Left ventricle myocardium superior (tissue), 1 donor: ENCODE data around the gene VAC14. TPM values are rescaled to one million over a fixed set of nuclear protein-coding genes. Genes with fewer than 3 reads are reported as not detected.

Experiments
- ATAC-seq: fragments of 200-7000 bp; cut with Tn5 transposase; one replicate; pipeline ENCODE4 v1.9.1; 2020; ENCODE audit warnings: mild to moderate bottlenecking, moderate library complexity
- DNase-seq: peaks from one replicate; pipeline ENCODE4 v3.0.0-alpha.2; 2020
- intact Hi-C: fragments of 100-400 bp; cut with micrococcal nuclease; formaldehyde crosslinking; loops from one replicate; pipeline ENCODE4 v1.11.0; 2022
- total RNA-seq: library from RNA; stranded (reverse); fragmentation: NEBNext Ultra II Directional; extraction: Animal tissue kit (Norgen Biotek cat#: 25700); gene quantifications from one replicate; pipeline ENCODE4 v1.2.1, GENCODE V29; 2021
- donor health status: DM: no; HTN: yes; CAD: no; lungs with severe emphysema.

Gene VAC14
- total RNA-seq, 1 donor from 2014 or later: 20.4 TPM

GRCh38 chr16:70715055-70715858 lies 85.7 kb downstream of the VAC14 start:
- intact Hi-C loops: no loop called here
- ATAC-seq: peak; percentile 87
- peak; percentile 87 for DNase-seq

- DNase-seq: no peak
- intact Hi-C loops: no loop called here
- ATAC-seq: peak; percentile 59
These were observed 86.3 kb downstream of the VAC14 start for GRCh38 chr16:70714581-70715054.

- DNase-seq: no peak
- intact Hi-C loops: no loop called here
- ATAC-seq: no peak
These were observed 87.1 kb downstream of the VAC14 start for GRCh38 chr16:70713824-70714223.

- DNase-seq: no peak
- no peak for ATAC-seq
- intact Hi-C loops: no loop called here
These were observed 87.6 kb downstream of the VAC14 start for GRCh38 chr16:70713342-70713741.

GRCh38 chr16:70712942-70713341 lies 88.0 kb downstream of the VAC14 start:
- DNase-seq: no peak
- intact Hi-C loops: no loop called here
- ATAC-seq: no peak

- intact Hi-C loops: no loop called here
- ATAC-seq (no peak), DNase-seq (no peak)
These were observed 88.6 kb downstream of the VAC14 start for GRCh38 chr16:70712359-70712758.

- intact Hi-C loops: no loop called here
- ATAC-seq (no peak), DNase-seq (no peak)
These were observed 89.5 kb downstream of the VAC14 start for GRCh38 chr16:70711211-70712031.

- intact Hi-C loops: no loop called here
- no peak for ATAC-seq
These were observed 90.3 kb downstream of the VAC14 start for GRCh38 chr16:70710422-70711210.

GRCh38 chr16:70709942-70710341 lies 91.0 kb downstream of the VAC14 start:
- intact Hi-C loops: no loop called here
- no peak for ATAC-seq
- DNase-seq: no peak

More at GRCh38 chr16:70710422-70711210, 90.3 kb downstream of the VAC14 start:
- no peak for DNase-seq

- no peak for ATAC-seq
These were observed 91.5 kb downstream of the VAC14 start for GRCh38 chr16:70709457-70709856.

GRCh38 chr16:70708366-70709246 lies 92.4 kb downstream of the VAC14 start:
- no peak for DNase-seq
- ATAC-seq: no peak
- intact Hi-C loops: no loop called here

More at GRCh38 chr16:70709457-70709856, 91.5 kb downstream of the VAC14 start:
- intact Hi-C loops: no loop called here
- DNase-seq: no peak

GRCh38 chr16:70706948-70707465 lies 94.0 kb downstream of the VAC14 start:
- DNase-seq (no peak), ATAC-seq (peak; percentile 8)
- intact Hi-C loops: no loop called here

GRCh38 chr16:70705056-70705455 lies 95.9 kb downstream of the VAC14 start:
- intact Hi-C loops: no loop called here
- ATAC-seq (no peak), DNase-seq (no peak)

- DNase-seq (no peak), ATAC-seq (no peak)
- intact Hi-C loops: no loop called here
These were observed 96.4 kb downstream of the VAC14 start for GRCh38 chr16:70704586-70704985.

- DNase-seq (no peak), ATAC-seq (no peak)
- intact Hi-C loops: no loop called here
These were observed 97.0 kb downstream of the VAC14 start for GRCh38 chr16:70703835-70704381.

- DNase-seq (peak; percentile 71), ATAC-seq (peak; percentile 69)
- intact Hi-C loops: no loop called here
These were observed 97.7 kb downstream of the VAC14 start for GRCh38 chr16:70703041-70703834.

- intact Hi-C loops: no loop called here
- no peak for ATAC-seq
- no peak for DNase-seq
These were observed 98.3 kb downstream of the VAC14 start for GRCh38 chr16:70702624-70703023.
